ENCODE data around the gene KRTAP12-1. TPM values are rescaled to one million over a fixed set of nuclear protein-coding genes. Genes with fewer than 3 reads are reported as not detected.
A peak's percentile ranks its signal among the peaks of the same experiment; 100 is the strongest.

The KRTAP12-1 gene
- total and polyA plus RNA-seq, 2 donors (not counting 1 experiment from before 2014, with no cell fraction given): not detected

- H3K27me3 ChIP-seq (ENCODE audit: control insufficient read depth, insufficient read depth, low read length): peaks cover 62% of the 10 kb centered on the region
- H3K4me1 ChIP-seq (ENCODE audit: control insufficient read depth, extremely low read depth, insufficient read depth, low read length): no peaks in the 10 kb centered on the region
- peak in 1 of 2 donors; percentile 16 for DNase-seq (ENCODE audit: low read depth in 2 of 2)
- H3K9ac ChIP-seq (ENCODE audit: insufficient read depth, low read length): no peak overlapping the region
- H3K4me3 ChIP-seq (replicated peaks in 1 of 4; ENCODE audit: control extremely low read depth in 1 of 4, insufficient read depth in 1 of 4, low read depth in 3 of 4, low read length in 4 of 4): no peak overlapping the region
- H3K9me3 ChIP-seq (ENCODE audit: control insufficient read depth, insufficient read depth, low read depth, low read length): no peaks in the 10 kb centered on the region
- H3K36me3 ChIP-seq (ENCODE audit: control insufficient read depth, insufficient read depth, low read length): no peaks in the 10 kb centered on the region
- no peaks in the 10 kb centered on the region for H3K79me2 ChIP-seq (ENCODE audit: control insufficient read depth, insufficient read depth, low read length)
- no peak overlapping the region for H3K4me2 ChIP-seq (ENCODE audit: extremely low read depth, insufficient read depth, low read length)
- H4K20me1 ChIP-seq (ENCODE audit: control insufficient read depth, extremely low read depth, insufficient read depth, low read length): no peaks in the 10 kb centered on the region
- TF ChIP-seq EZH2 (IDR thresholded peaks at IDR 0.05; ENCODE audit: low read length, missing control alignments) (peak; percentile 70), CTCF (conservative IDR thresholded peaks at IDR 0.05 in 1 of 2, IDR thresholded peaks at IDR 0.05 in 1 of 2; ENCODE audit: low read depth in 1 of 2, low read length in 2 of 2) (no peak)
- H2AFZ ChIP-seq (ENCODE audit: low read length): no peak overlapping the region
- H3K27ac ChIP-seq (ENCODE audit: insufficient read depth, low read length): no peak overlapping the region
Measured at GRCh38 chr21:44709426-44710293, 27.7 kb upstream of the KRTAP12-1 start.

GRCh38 chr21:44708866-44709425 is 27.0 kb upstream of the KRTAP12-1 start:
- H4K20me1 ChIP-seq (ENCODE audit: control insufficient read depth, extremely low read depth, insufficient read depth, low read length): no peaks in the 10 kb centered on the region
- no peaks in the 10 kb centered on the region for H3K36me3 ChIP-seq (ENCODE audit: control insufficient read depth, insufficient read depth, low read length)
- no peaks in the 10 kb centered on the region for H3K79me2 ChIP-seq (ENCODE audit: control insufficient read depth, insufficient read depth, low read length)
- H3K4me2 ChIP-seq (ENCODE audit: extremely low read depth, insufficient read depth, low read length): no peak overlapping the region
- TF ChIP-seq EZH2 (IDR thresholded peaks at IDR 0.05; ENCODE audit: low read length, missing control alignments): no peak
- no peak for TF ChIP-seq CTCF (conservative IDR thresholded peaks at IDR 0.05 in 1 of 2, IDR thresholded peaks at IDR 0.05 in 1 of 2; ENCODE audit: low read depth in 1 of 2, low read length in 2 of 2)
- no peak overlapping the region for H3K27ac ChIP-seq (ENCODE audit: insufficient read depth, low read length)
- H2AFZ ChIP-seq (ENCODE audit: low read length): no peak overlapping the region
- H3K27me3 ChIP-seq (ENCODE audit: control insufficient read depth, insufficient read depth, low read length): peaks cover 63% of the 10 kb centered on the region
- H3K9me3 ChIP-seq (ENCODE audit: control insufficient read depth, insufficient read depth, low read depth, low read length): no peaks in the 10 kb centered on the region
- no peak for DNase-seq (ENCODE audit: low read depth in 2 of 2)
- H3K4me1 ChIP-seq (ENCODE audit: control insufficient read depth, extremely low read depth, insufficient read depth, low read length): no peaks in the 10 kb centered on the region
- H3K9ac ChIP-seq (ENCODE audit: insufficient read depth, low read length): no peak overlapping the region
- H3K4me3 ChIP-seq (replicated peaks in 1 of 4; ENCODE audit: control extremely low read depth in 1 of 4, insufficient read depth in 1 of 4, low read depth in 3 of 4, low read length in 4 of 4): no peak overlapping the region

- Histone ChIP-seq H3K36me3 (ENCODE audit: control insufficient read depth, insufficient read depth, low read length) (no peaks in the 10 kb centered on the region), H2AFZ (ENCODE audit: low read length) (no peak overlapping the region), H3K27me3 (ENCODE audit: control insufficient read depth, insufficient read depth, low read length) (peaks cover 63% of the 10 kb centered on the region), H3K4me3 (replicated peaks in 1 of 4; ENCODE audit: control extremely low read depth in 1 of 4, insufficient read depth in 1 of 4, low read depth in 3 of 4, low read length in 4 of 4) (no peak overlapping the region), H3K4me2 (ENCODE audit: extremely low read depth, insufficient read depth, low read length) (no peak overlapping the region), H3K27ac (ENCODE audit: insufficient read depth, low read length) (no peak overlapping the region), H3K9ac (ENCODE audit: insufficient read depth, low read length) (no peak overlapping the region), H4K20me1 (ENCODE audit: control insufficient read depth, extremely low read depth, insufficient read depth, low read length) (no peaks in the 10 kb centered on the region), H3K79me2 (ENCODE audit: control insufficient read depth, insufficient read depth, low read length) (no peaks in the 10 kb centered on the region), H3K4me1 (ENCODE audit: control insufficient read depth, extremely low read depth, insufficient read depth, low read length) (no peaks in the 10 kb centered on the region), H3K9me3 (ENCODE audit: control insufficient read depth, insufficient read depth, low read depth, low read length) (no peaks in the 10 kb centered on the region)
- no peak for DNase-seq (ENCODE audit: low read depth in 2 of 2)
- TF ChIP-seq EZH2 (IDR thresholded peaks at IDR 0.05; ENCODE audit: low read length, missing control alignments) (peak; percentile 58), CTCF (conservative IDR thresholded peaks at IDR 0.05 in 1 of 2, IDR thresholded peaks at IDR 0.05 in 1 of 2; ENCODE audit: low read depth in 1 of 2, low read length in 2 of 2) (no peak)
Measured at GRCh38 chr21:44708213-44708865, 26.4 kb upstream of the KRTAP12-1 start.

Data from fibroblast of lung (primary cell).